ENCODE measurements around the gene CD80. TPM values are rescaled to one million over a fixed set of nuclear protein-coding genes. Genes with fewer than 3 reads are reported as not detected.

The CD80 gene, protein sequence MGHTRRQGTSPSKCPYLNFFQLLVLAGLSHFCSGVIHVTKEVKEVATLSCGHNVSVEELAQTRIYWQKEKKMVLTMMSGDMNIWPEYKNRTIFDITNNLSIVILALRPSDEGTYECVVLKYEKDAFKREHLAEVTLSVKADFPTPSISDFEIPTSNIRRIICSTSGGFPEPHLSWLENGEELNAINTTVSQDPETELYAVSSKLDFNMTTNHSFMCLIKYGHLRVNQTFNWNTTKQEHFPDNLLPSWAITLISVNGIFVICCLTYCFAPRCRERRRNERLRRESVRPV
- total RNA-seq, result 18.1 and 19.5 TPM in 2 replicates

DNA sequence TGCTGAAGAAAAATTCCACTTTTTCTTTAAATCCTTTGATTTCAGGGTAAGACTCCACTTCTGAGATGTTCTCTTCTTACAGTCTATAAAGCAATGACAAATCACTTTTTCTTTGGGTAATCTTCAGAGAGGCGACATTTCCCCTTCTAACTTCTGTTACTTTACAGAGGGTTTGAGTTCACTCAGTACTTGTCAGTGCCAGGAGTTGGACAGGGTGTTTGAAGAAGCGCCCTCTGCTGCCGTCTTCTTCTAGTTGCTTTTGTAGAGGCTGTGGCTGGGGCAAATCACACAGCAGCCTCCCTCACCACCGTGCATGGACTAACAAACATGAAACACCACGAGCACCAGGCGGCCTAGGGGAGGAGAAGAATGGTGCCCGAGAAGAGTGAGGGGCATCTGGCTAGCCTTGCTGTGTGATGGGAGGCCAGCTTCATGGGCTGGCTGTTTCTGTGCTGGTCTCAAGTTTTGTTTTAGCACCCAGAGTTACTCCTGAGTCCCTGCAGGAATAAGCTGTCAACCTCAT is at the start of gene CD80:
Gene CD80 (minus strand): TSS at position 174 of the 523 bp plus-strand sequence. CDS start 1,886 bp downstream, outside the sequence.
- Mint-ChIP-seq H3K27ac (peak within 1 kb of the TSS; percentile 88), H3K27me3 (ENCODE audit: insufficient read depth) (peaks cover 4% of the 10 kb centered on the region), H3K9me3 (no peaks in the 10 kb centered on the region), H3K4me1 (ENCODE audit: low read depth) (peaks cover 73% of the 10 kb centered on the region), H3K36me3 (ENCODE audit: low read depth) (peaks cover 29% of the 10 kb centered on the region), H3K4me3 (peak within 1 kb of the TSS; percentile 79)
- peak; percentile 67 for DNase-seq (ENCODE audit: low spot score)
- intact Hi-C loops (cut with micrococcal nuclease), result loop anchor here (1.0 to 5.0 kb wide), 10 partner anchors 20 to 677 kb away; partner anchors contain the start of genes ADPRH, TEX55, TIMMDC1 and TMEM39A

DNA sequence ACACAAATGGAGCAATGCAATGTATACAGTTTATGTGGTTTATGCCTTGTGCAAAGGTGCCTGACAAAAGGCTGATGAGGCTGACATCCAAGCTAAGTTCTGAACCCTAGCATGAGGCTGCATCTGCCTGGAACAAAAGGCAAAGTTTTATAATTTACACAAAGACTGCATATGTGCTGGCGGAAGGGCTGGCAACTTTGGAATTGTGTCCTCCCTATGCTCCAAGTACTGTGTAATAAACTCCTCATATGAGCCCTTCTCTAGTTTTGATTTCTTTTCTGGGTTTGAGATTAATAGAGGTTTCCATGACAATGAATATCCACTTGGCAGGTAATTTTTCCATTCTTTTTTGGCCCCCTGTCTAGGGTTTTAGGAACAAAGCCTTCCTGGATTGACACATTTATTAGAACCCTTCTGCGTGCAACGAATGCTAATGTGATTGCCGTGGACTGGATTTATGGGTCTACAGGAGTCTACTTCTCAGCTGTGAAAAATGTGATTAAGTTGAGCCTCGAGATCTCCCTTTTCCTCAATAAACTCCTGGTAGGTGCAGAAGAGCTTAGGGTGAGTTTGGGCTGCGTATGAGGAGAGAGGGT is 49.1 kb upstream of the CD80 start:
- peaks cover 19% of the 10 kb centered on the region for H3K27me3 Mint-ChIP-seq (ENCODE audit: insufficient read depth)
- H3K27ac Mint-ChIP-seq, result no peak overlapping the region
- DNase-seq (ENCODE audit: low spot score), result no peak
- intact Hi-C loops (cut with micrococcal nuclease), result no loop called here
- no peaks in the 10 kb centered on the region for H3K4me1 Mint-ChIP-seq (ENCODE audit: low read depth)
- no peaks in the 10 kb centered on the region for H3K9me3 Mint-ChIP-seq
- no peaks in the 10 kb centered on the region for H3K36me3 Mint-ChIP-seq (ENCODE audit: low read depth)
- no peak overlapping the region for H3K4me3 Mint-ChIP-seq

DNA sequence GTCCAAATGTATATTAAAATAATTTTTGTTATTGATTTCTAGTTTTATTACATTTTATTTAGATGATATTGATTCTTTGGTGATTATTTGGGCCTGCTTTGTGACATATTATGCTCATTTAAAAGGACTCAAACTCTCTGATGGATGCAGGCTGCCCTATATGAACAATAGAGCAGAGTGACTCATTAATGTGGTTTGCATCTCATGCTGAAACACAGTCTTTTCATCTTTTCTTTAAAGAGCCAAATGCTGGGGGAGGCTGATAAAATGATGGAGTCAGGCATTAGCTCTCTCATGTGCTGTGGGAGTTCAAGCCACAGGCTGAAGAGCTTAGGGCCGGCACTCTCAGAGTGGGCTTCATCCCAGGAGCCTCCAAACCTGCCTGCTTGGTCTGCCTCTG is 45.5 kb upstream of the CD80 start:
- no peak overlapping the region for H3K4me3 Mint-ChIP-seq
- intact Hi-C loops (cut with micrococcal nuclease), result loop anchor here (2.0 kb wide), 1 partner anchor 34 kb away; no protein-coding TSS in a partner anchor
- DNase-seq (ENCODE audit: low spot score), result no peak
- no peaks in the 10 kb centered on the region for H3K36me3 Mint-ChIP-seq (ENCODE audit: low read depth)
- peaks cover 15% of the 10 kb centered on the region for H3K4me1 Mint-ChIP-seq (ENCODE audit: low read depth)
- peaks cover 10% of the 10 kb centered on the region for H3K27me3 Mint-ChIP-seq (ENCODE audit: insufficient read depth)
- no peaks in the 10 kb centered on the region for H3K9me3 Mint-ChIP-seq
- H3K27ac Mint-ChIP-seq, result no peak overlapping the region

DNA sequence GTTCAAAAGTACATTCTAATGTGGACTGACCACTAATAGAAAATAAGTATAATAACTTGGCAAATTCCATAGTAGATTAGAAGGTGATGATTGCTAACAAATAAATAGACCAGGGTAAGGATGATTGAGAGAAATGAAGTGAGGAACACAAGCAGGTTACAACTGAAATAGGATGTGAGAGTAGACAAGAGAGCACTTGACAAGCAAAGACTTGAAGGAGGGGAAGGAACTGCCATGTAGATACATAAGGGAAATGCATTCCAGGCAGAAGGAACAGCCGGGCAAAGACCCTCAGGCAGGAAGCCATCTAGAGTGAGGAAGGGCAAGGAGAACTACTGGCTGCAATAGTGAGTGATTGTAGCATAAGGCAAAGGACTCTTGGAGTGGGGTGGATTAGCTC is 43.3 kb upstream of the CD80 start:
- intact Hi-C loops (cut with micrococcal nuclease), result no loop called here
- Mint-ChIP-seq H3K4me3 (no peak overlapping the region), H3K27me3 (ENCODE audit: insufficient read depth) (no peaks in the 10 kb centered on the region), H3K27ac (no peak overlapping the region), H3K9me3 (no peaks in the 10 kb centered on the region), H3K36me3 (ENCODE audit: low read depth) (no peaks in the 10 kb centered on the region), H3K4me1 (ENCODE audit: low read depth) (peaks cover 27% of the 10 kb centered on the region)
- no peak for DNase-seq (ENCODE audit: low spot score)

DNA sequence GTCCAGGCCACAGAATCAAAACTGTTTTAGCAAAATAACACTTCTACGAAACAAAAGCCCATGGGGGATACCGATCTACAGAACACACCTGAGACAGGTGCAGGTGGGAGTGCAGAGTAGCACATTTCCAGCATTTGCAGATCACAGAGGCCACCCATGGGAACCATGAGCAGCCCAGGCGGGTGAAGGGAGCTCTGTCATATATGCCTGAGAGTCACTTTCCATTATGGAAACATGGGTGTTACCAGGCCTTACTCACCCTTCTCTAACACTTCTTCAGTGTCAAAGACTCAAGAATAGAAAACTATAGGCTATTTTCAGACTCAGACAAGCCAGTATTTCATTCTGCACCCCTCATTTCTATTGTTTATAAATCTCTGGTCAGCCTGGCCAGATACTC is 41.7 kb upstream of the CD80 start:
- intact Hi-C loops (cut with micrococcal nuclease), result loop anchor here (2.0 kb wide), 1 partner anchor 76 kb away; the partner anchor contains the start of gene COX17
- DNase-seq (ENCODE audit: low spot score), result no peak
- Mint-ChIP-seq H3K9me3 (no peaks in the 10 kb centered on the region), H3K36me3 (ENCODE audit: low read depth) (no peaks in the 10 kb centered on the region), H3K27ac (peak overlapping the region; percentile 61), H3K27me3 (ENCODE audit: insufficient read depth) (no peaks in the 10 kb centered on the region), H3K4me1 (ENCODE audit: low read depth) (peaks cover 36% of the 10 kb centered on the region), H3K4me3 (no peak overlapping the region)

DNA sequence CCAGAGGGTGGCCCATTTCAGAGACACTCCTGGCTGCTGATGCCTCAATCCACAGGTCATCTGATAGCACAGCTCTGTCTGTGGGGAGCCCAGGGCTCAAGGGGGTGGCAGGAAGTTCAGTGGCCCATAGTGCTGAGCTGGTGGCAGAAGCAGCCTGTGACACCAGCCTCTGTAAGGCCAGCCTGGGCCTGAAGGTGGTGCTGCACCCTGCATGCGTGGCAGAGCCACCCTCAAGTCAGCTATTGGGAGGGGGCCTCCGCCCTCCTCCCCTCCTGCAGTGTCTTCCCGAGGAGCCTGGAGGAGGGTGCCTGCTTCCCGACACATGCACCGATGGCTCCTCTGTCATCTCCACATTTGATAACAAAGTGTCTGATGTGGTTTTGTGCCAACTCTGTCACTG is 41.3 kb upstream of the CD80 start:
- Mint-ChIP-seq H3K27me3 (ENCODE audit: insufficient read depth) (no peaks in the 10 kb centered on the region), H3K4me3 (no peak overlapping the region), H3K9me3 (no peaks in the 10 kb centered on the region), H3K27ac (peak overlapping the region; percentile 61), H3K36me3 (ENCODE audit: low read depth) (no peaks in the 10 kb centered on the region), H3K4me1 (ENCODE audit: low read depth) (peaks cover 41% of the 10 kb centered on the region)
- DNase-seq (ENCODE audit: low spot score), result no peak
- intact Hi-C loops (cut with micrococcal nuclease), result loop anchor here (2.0 kb wide), 1 partner anchor 76 kb away; the partner anchor contains the start of gene COX17

DNA sequence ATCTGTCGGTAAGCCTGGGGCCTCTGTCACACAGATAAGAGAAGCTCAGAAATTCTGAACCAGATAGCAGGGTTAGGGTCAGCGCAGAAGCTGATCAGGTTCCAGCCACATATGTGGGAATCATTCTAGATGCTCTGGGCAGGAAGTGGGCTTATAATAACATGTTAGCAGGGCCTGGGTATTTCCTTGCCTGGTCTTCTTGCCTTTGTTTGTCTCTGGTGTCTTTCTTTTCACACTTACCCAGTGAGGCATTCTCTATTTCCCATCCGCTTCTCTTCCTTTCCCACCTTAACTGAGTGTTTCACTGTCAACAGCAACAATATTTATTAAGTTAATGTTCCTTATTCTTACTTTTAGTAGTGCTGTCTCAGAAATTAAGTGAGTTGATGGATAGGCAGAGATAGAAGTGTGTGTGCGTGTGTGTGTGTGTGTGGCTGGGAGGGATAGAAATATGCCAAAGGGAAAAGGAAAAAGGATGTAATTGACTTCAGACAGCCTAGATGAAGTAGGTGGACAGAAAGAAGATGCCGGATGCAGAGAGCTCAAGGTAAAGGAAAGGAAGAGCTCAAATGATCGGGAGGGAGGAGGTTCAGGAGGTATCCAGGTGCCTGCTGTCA is 40.3 kb upstream of the CD80 start:
- peak overlapping the region; percentile 7 for H3K27ac Mint-ChIP-seq
- intact Hi-C loops (cut with micrococcal nuclease), result loop anchor here (2.0 kb wide), 2 partner anchors 19 to 77 kb away; partner anchors contain the start of gene COX17
- H3K36me3 Mint-ChIP-seq (ENCODE audit: low read depth), result no peaks in the 10 kb centered on the region

DNA sequence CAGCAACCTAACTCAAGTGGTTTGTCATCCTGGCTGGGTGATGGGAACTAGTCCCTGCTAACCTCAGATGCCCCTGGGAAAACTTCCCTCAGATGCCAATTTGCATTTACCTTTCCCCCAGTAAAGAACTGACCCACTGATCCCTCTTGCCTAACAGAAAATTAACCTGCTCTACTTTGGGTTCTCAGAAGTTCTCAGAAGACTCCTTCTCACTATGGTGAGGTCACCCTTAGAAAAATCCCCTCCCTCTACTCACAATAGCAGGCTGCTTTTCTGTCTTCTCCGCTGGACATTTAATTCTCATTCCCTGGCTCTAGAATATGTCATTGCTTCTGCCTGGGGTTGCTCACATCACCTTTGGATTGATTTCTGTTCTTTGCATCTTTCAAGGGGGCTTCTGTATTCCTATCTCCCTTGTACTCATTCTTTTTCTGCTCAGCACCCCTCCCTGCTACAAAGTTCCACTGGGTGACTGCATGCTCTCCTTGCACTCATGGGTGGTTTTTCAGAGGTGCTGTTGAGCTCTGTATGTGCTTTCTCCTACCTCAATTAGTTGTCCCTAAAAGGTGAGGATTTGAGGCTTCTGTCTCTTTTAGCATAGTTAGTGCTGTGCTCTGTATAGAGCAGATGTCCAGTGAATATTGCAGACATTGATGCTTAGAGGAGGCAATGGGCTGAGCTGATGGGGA is 39.1 kb upstream of the CD80 start:
- Mint-ChIP-seq H3K27me3 (ENCODE audit: insufficient read depth) (no peaks in the 10 kb centered on the region), H3K36me3 (ENCODE audit: low read depth) (no peaks in the 10 kb centered on the region), H3K4me1 (ENCODE audit: low read depth) (peaks cover 41% of the 10 kb centered on the region), H3K4me3 (no peak overlapping the region), H3K27ac (peak overlapping the region; percentile 11), H3K9me3 (no peaks in the 10 kb centered on the region)
- DNase-seq (ENCODE audit: low spot score), result no peak
- intact Hi-C loops (cut with micrococcal nuclease), result loop anchor here (2.0 kb wide), 1 partner anchor 18 kb away; no protein-coding TSS in a partner anchor

More for the DNA sequence above, 40.3 kb upstream of the CD80 start:
- no peak for DNase-seq (ENCODE audit: low spot score)
- Mint-ChIP-seq H3K27me3 (ENCODE audit: insufficient read depth) (no peaks in the 10 kb centered on the region), H3K9me3 (no peaks in the 10 kb centered on the region), H3K4me3 (no peak overlapping the region), H3K4me1 (ENCODE audit: low read depth) (peaks cover 41% of the 10 kb centered on the region)

DNA sequence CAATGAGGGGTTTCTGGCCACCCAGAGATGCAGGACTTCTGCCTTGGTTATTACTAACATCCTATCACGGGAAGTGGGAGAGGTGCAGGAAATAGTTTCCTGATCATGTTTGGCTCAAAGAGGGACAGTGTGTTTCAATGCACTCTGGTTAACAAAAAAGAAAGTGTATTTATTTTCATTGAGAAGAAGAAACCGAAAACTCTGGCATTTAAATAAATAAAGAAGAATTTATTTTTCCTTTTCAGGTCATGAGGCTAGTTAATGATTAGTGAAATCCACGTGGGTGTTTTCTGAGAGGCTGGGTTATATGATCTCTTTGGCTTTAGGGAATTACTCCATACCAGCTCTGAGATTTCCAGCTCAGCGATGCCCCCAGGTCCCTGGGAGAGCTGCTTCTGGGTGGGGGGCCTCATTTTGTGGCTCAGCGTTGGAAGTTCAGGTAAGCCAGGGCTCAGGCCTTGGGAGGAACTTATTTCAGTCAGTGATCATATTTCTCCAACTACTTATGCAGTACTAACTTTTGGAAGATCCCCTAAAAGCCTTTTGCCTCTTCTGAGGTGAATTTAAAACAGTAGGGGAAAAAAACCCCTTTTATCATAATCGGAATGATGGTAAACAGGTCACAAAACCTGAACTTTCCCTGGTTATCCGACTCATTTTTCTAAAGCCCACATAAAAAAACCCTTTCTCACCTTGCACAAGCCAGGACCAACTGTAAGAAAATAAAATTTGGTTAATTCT is 38.3 kb upstream of the CD80 start, which contains the start of gene PLA1A:
Gene PLA1A (plus strand): TSS at position 338 of the 741 bp plus-strand sequence. CDS start 29 bp downstream, at position 367.
- no peak within 1 kb of the TSS for H3K4me3 Mint-ChIP-seq
- peaks cover 41% of the 10 kb centered on the region for H3K4me1 Mint-ChIP-seq (ENCODE audit: low read depth)
- intact Hi-C loops (cut with micrococcal nuclease), result loop anchor here (2.0 kb wide), 1 partner anchor 17 kb away; no protein-coding TSS in a partner anchor
- no peaks in the 10 kb centered on the region for H3K36me3 Mint-ChIP-seq (ENCODE audit: low read depth)
- H3K27ac Mint-ChIP-seq, result peak within 1 kb of the TSS; percentile 11
- no peaks in the 10 kb centered on the region for H3K27me3 Mint-ChIP-seq (ENCODE audit: insufficient read depth)
- DNase-seq (ENCODE audit: low spot score), result no peak
- H3K9me3 Mint-ChIP-seq, result no peaks in the 10 kb centered on the region

DNA sequence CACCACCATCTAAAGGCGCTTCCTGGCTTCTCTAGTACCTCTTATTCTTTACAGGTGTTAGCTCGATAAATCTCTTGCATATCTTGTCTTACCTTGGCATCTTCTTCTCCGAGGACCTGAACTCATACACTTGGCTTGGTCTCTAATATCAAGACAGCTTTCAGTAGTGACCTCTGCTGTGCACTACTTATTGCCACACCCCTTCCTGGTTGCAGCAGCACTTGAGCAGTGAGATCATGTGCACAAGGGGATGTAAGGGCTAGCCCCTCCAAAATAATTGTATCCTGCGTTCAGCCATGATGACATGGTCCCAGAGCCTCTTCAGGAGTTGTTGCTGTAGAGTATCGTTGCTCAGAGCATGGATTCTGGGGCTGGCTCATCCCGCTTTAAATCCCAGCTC is 37.0 kb upstream of the CD80 start:
- intact Hi-C loops (cut with micrococcal nuclease), result no loop called here
- H3K27ac Mint-ChIP-seq, result peak overlapping the region; percentile 8

DNA sequence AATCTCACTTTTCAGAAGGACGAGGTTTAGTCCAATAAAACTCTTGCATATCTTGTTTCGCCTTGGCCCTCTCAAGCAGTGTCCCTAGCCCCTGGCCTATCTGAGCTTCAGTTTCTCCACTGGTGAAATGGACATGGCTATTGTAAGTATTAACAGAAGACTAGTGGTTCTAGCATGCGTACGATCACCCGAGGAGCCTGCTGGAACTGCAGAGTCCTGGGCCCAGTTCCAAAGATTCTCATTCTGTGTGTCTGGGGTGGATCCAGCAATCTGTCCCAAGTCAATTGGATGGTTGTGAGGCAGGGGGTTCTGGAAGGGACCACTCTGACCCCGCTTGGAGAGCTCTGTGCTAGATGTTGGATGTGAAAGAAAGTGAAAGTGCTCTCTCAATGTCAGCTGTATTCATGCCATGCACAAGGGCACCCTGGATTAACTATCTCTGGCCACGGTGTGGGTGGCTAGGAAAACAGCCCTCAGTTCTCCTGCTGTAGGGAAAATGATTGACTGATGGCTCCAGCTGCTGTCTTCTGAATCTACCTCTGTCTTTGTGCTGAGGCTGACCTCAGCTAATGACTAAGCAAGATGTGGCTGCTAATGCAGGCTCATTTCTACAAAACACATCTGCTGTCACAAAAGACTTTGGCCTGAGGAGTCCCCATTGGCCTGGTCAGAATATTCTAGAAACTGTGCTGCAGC is 36.4 kb upstream of the CD80 start:
- Mint-ChIP-seq H3K27me3 (ENCODE audit: insufficient read depth) (no peaks in the 10 kb centered on the region), H3K4me3 (no peak overlapping the region), H3K4me1 (ENCODE audit: low read depth) (peaks cover 34% of the 10 kb centered on the region), H3K9me3 (no peaks in the 10 kb centered on the region), H3K36me3 (ENCODE audit: low read depth) (no peaks in the 10 kb centered on the region), H3K27ac (no peak overlapping the region)
- intact Hi-C loops (cut with micrococcal nuclease), result no loop called here
- no peak for DNase-seq (ENCODE audit: low spot score)

More for the DNA sequence above, 37.0 kb upstream of the CD80 start:
- peaks cover 39% of the 10 kb centered on the region for H3K4me1 Mint-ChIP-seq (ENCODE audit: low read depth)
- DNase-seq (ENCODE audit: low spot score), result no peak
- H3K9me3 Mint-ChIP-seq, result no peaks in the 10 kb centered on the region
- H3K36me3 Mint-ChIP-seq (ENCODE audit: low read depth), result no peaks in the 10 kb centered on the region
- no peaks in the 10 kb centered on the region for H3K27me3 Mint-ChIP-seq (ENCODE audit: insufficient read depth)
- no peak overlapping the region for H3K4me3 Mint-ChIP-seq
